Non-pigmented ciliary epithelial cell (primary cell): ENCODE data around the gene MBD3L3.
"Not testable (repeated sequence)": the region's sequence is repeated elsewhere in the genome, so short reads cannot be mapped to it uniquely, and the experiment has no call there.

Experiments
- DNase-seq: peaks from one replicate; pipeline ENCODE4 v3.0.0-alpha.2; 2010; ENCODE audit warnings: low read depth

MBD3L3 gene

GRCh38 chr19:7063339-7063738, 4.9 kb upstream of the MBD3L3 start:
- DNase-seq: no peak

DNA sequence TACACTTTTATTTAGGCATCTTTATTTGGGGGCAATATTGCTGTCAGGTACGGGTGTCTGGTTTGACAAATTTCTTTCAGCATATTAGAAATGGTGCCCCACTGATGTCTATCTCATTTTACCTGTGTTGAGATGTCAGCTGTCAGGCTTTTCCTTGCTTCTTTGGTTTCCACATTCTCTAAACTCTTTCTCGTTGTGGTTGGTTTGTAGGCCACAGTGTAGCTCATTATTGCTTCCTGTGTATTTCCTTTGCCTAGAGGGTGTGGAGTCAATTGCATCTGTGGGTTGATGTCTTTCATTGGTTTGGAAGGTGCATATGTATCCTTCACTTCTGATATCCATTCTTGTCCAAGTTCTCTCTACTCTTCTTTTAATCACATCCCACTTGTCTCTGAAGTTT, 1.5 kb upstream of the MBD3L3 start:
- DNase-seq: not testable (repeated sequence)

DNA sequence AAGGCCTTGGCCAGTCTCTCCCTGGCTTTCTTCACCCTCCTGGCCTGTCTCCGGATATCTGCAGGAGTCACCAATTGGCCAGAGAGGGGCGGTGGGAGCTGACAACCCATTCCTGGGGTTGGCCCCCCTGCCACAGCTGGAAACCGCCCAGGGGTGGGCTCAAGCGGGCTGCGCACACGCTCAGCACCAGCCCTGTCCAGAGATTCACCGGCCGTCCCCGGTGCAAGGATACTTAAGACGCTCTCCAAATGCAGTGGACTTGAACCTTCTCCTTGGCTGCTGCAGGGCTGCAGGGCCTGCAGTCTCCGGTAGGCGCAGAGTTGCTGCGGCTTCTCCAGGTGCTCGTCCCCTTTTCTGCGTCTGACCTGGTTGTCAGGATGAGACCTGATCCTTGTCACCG, 2.1 kb downstream of the MBD3L3 start:
- not testable (repeated sequence) for DNase-seq

GRCh38 chr19:7055679-7056078, 2.8 kb downstream of the MBD3L3 start:
- DNase-seq: not testable (repeated sequence)

- DNase-seq: not testable (repeated sequence)
These were observed 3.7 kb downstream of the MBD3L3 start for GRCh38 chr19:7054635-7055368.

GRCh38 chr19:7052896-7053295, 5.6 kb downstream of the MBD3L3 start:
- DNase-seq: not testable (repeated sequence)

- not testable (repeated sequence) for DNase-seq
These were observed 7.1 kb downstream of the MBD3L3 start for GRCh38 chr19:7051421-7051820.

DNA sequence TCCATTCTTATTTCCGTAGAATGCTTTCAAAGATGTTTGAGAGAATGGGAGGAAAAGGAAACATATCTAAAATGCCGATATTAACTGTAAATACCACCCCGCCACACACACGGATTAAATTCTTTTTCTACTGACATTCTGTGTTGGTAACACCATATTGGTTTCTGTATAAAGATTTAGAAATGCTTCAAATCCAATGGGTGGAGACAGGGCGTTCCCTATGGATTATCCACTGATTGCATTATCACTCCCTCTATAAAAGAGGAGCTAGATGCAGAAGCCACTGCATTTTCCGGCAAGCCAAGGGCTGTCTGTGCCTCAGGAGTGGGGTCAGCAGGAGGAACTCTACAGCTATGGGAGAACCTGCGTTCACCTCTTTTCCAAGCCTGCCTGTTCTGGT, 9.5 kb downstream of the MBD3L3 start, which contains the start of gene MBD3L2:
Gene MBD3L2 (plus strand): TSS at position 301 of the 400 bp plus-strand sequence. CDS start 53 bp downstream, at position 354.
- DNase-seq: not testable (repeated sequence)

DNA sequence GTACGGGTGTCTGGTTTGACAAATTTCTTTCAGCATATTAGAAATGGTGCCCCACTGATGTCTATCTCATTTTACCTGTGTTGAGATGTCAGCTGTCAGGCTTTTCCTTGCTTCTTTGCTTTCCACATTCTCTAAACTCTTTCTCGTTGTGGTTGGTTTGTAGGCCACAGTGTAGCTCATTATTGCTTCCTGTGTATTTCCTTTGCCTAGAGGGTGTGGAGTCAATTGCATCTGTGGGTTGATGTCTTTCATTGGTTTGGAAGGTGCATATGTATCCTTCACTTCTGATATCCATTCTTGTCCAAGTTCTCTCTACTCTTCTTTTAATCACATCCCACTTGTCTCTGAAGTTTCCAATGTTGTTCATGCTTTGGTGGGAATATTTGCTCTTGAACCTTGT, 16.9 kb downstream of the MBD3L3 start:
- DNase-seq: not testable (repeated sequence)

DNA sequence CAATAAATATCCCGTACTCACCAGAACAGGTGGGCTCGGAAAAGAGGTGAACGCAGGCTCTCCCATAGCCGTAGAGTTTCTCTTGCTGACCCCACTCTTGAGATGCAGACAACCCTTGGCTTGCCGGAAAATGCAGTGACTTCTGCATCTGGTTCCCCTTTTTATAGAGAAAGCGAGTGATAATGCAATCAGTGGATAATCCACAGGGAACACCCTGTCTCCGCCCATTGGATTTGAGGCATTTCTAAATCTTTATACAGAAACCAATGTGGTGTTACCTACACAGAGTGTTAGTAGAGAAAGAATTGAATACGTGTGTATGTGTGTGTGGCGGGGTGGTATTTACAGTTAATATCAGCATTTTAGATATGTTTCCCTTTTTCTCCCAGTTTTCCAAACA, 18.4 kb downstream of the MBD3L3 start, which contains the start of gene MBD3L4:
Gene MBD3L4 (minus strand): TSS at position 101 of the 400 bp plus-strand sequence. CDS start 35 bp downstream, at position 66.
- not testable (repeated sequence) for DNase-seq

DNA sequence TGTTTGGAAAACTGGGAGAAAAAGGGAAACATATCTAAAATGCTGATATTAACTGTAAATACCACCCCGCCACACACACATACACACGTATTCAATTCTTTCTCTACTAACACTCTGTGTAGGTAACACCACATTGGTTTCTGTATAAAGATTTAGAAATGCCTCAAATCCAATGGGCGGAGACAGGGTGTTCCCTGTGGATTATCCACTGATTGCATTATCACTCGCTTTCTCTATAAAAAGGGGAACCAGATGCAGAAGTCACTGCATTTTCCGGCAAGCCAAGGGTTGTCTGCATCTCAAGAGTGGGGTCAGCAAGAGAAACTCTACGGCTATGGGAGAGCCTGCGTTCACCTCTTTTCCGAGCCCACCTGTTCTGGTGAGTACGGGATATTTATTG, 28.2 kb downstream of the MBD3L3 start, which contains the start of gene MBD3L5:
Gene MBD3L5 (plus strand): TSS at position 301 of the 400 bp plus-strand sequence. CDS start 34 bp downstream, at position 335.
- DNase-seq: not testable (repeated sequence)

GRCh38 chr19:7028790-7029189, 29.7 kb downstream of the MBD3L3 start:
- DNase-seq: not testable (repeated sequence)

GRCh38 chr19:7021331-7021730, 37.1 kb downstream of the MBD3L3 start, which contains the start of gene MBD3L2B:
TSS of gene MBD3L2B (minus strand) at chr19:7021431. CDS start at chr19:7021397, 34 bp downstream.
- not testable (repeated sequence) for DNase-seq

GRCh38 chr19:7018828-7019227, 39.6 kb downstream of the MBD3L3 start:
- no peak for DNase-seq

GRCh38 chr19:7013678-7014077, 44.8 kb downstream of the MBD3L3 start:
- no peak for DNase-seq

DNA sequence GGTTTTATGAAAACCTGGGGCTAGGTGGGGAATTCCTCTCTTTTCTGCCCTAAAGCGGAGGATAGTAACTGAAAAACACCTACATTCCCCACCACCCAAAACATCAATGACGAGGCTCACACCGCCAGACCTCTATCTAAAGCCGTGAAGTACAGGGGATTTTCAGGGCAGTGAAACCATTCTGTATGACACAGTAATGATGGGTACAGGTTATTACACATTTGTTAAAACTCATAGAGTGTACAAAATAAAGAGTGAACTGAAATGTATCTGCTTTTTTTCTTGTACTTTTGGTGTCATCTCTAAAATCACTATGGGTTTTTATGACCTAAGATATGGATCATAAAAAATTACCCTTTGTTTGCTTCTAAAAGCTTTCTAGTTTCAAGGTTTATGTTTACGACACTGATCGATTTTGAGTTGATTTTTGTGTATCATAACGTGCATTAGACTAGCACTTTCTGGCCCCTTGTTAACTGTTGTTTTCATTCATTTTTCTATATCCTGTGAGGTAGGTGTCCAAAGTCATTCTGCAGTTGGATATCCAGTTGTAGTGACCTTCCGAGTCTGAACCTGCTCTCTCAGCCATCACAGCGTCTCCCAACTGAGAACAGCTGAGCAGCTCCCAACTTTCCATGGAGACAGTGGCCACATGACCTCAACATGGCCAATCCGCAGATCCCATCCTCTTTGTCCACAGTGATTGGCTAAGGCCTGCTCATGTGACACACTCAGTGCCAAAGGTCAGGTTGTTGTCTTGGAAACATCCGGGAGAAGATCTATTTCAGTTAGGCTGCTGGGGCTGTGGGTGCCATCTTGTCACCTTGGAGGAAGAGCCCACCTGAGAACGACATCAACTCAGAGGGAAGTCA, 47.5 kb downstream of the MBD3L3 start:
- no peak for DNase-seq

DNA sequence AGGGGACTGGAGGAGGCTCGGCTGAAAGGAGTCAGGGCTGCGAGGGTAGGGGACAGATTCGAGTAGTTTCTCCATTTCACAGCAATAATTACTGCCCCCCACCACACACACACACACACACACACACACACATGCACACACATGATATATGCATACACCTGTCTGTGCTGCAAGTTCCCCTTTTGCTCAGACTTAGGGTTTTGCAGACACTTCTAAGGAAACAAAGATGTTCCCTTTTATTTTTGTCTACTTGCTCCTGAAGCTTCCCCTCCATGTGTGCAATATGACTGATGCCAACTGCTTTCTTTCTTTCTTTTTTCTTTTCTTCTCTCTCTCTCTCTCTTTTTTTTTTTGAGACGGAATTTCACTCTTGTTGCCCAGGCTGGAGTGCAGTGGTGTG, 50.6 kb downstream of the MBD3L3 start:
- no peak for DNase-seq
